MG63 (cell line): ENCODE results near the gene UNC119B. TPM values are rescaled to one million over a fixed set of nuclear protein-coding genes. Genes with fewer than 3 reads are reported as not detected.

Source experiments
- DNase-seq: peaks from one replicate; pipeline ENCODE4 v3.0.0-alpha.2; 2020
- H3K27me3 ChIP-seq: fragments of 250-450 bp; sonication (Bioruptor Pico); 2 replicates; pipeline ENCODE4 v1.5.1; 2020; ENCODE audit warnings: mild to moderate bottlenecking, moderate library complexity
- H3K36me3 ChIP-seq: fragments of 250-450 bp; sonication (Bioruptor Pico); 2 replicates; pipeline ENCODE4 v1.5.1; 2020; ENCODE audit warnings: mild to moderate bottlenecking, moderate library complexity
- H3K4me3 ChIP-seq: fragments of 250-450 bp; sonication (Bioruptor Pico); 2 replicates; pipeline ENCODE4 v1.5.1; 2020; ENCODE audit warnings: mild to moderate bottlenecking, moderate library complexity
- H3K9me3 ChIP-seq: fragments of 250-450 bp; sonication (Bioruptor Pico); 2 replicates; pipeline ENCODE4 v1.5.1; 2020; ENCODE audit warnings: mild to moderate bottlenecking, moderate library complexity
- total RNA-seq: library from RNA; depleted of rRNA; stranded (reverse); fragments of >200 nt; shearing (Covaris generic); gene quantifications from 2 replicates; pipeline ENCODE4 v1.2.3, GENCODE V29; 2014; ENCODE audit warnings: low replicate concordance; rRNA removed

UNC119B gene
- total RNA-seq, 1 experiment from 2014 or later = 30.8 TPM

DNA sequence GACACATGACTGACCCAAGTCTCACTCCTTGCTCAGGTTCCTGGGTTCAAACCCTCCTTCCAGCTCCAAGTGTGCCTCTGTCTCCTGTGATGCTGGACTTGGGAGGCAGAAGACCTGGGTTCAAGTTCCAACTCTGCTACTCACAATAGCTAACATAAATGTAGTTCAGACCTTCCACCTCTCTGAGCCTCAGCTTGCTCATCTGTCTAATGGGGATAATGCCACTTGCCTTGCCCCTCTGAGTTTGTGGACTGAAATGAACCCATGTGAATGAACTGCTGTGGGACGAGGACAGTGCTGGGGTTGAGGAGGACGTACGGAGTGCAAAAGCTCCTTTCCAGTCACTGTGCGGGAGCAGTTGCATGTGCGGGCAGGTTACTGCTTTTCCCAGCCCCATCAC, 56.3 kb downstream of the UNC119B start:
- Histone ChIP-seq H3K9me3 (no peaks in the 10 kb centered on the region), H3K36me3 (peaks cover 15% of the 10 kb centered on the region), H3K27me3 (no peaks in the 10 kb centered on the region), H3K4me3 (no peak overlapping the region)
- no peak for DNase-seq

GRCh38 chr12:120767071-120768024, 57.1 kb downstream of the UNC119B start:
- H3K27me3 ChIP-seq = no peaks in the 10 kb centered on the region
- no peak for DNase-seq
- no peaks in the 10 kb centered on the region for H3K9me3 ChIP-seq
- H3K36me3 ChIP-seq = peaks cover 15% of the 10 kb centered on the region
- no peak overlapping the region for H3K4me3 ChIP-seq

DNA sequence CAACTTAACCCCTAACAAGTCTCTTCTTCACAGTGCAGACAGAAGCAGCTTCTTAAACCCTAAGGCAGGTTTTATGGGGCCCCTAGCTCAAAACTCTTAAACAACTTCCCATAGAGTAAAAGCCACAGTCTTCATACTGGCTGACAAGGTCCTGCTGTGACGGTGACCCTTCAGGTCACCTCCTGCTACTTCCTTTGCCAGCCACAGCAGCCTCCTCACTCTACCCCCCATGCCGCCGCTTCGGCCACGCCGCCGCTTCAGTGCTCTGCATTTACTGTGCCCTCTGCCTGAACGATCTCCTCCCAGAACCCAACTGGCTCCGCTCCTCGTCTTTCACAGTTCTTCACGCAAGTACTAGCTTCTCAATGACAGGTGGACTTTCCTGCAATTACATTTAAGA, 60.8 kb downstream of the UNC119B start:
- H3K27me3 ChIP-seq = no peaks in the 10 kb centered on the region
- H3K36me3 ChIP-seq = peaks cover 7% of the 10 kb centered on the region; the same call in 1 of the 2 replicates
- DNase-seq = no peak
- H3K4me3 ChIP-seq = no peak overlapping the region
- no peaks in the 10 kb centered on the region for H3K9me3 ChIP-seq

Other genes starting within 250 kb of the UNC119B start
- 332 and 366 TPM in 2 replicates for gene SRSF9, start 240.7 kb upstream of the UNC119B start, total RNA-seq
- gene DYNLL1, start 214.3 kb upstream of the UNC119B start, total RNA-seq = 472 and 685 TPM in 2 replicates
- gene COQ5, start 181.3 kb upstream of the UNC119B start, total RNA-seq = 17.1 and 27.0 TPM in 2 replicates
- 64.1 and 102 TPM in 2 replicates for gene RNF10, start 176.1 kb upstream of the UNC119B start, total RNA-seq
- 38.0 and 66.2 TPM in 2 replicates for gene POP5, start 129.1 kb upstream of the UNC119B start, total RNA-seq
- gene CABP1, start 69.8 kb upstream of the UNC119B start, total RNA-seq = not detected in 2 replicates
- 128 and 143 TPM in 2 replicates for gene MLEC, start 23.3 kb upstream of the UNC119B start, total RNA-seq
- 6.4 and 7.5 TPM in 2 replicates for gene ACADS, start 15.4 kb downstream of the UNC119B start, total RNA-seq
- 6.2 and 13.1 TPM in 2 replicates for gene SPPL3, start 193.9 kb downstream of the UNC119B start, total RNA-seq